ENCODE data around the gene DUSP22. TPM values are rescaled to one million over a fixed set of nuclear protein-coding genes. Genes with fewer than 3 reads are reported as not detected.

The DUSP22 gene
- total RNA-seq, 1 experiment from 2014 or later = 25.0 TPM

DNA sequence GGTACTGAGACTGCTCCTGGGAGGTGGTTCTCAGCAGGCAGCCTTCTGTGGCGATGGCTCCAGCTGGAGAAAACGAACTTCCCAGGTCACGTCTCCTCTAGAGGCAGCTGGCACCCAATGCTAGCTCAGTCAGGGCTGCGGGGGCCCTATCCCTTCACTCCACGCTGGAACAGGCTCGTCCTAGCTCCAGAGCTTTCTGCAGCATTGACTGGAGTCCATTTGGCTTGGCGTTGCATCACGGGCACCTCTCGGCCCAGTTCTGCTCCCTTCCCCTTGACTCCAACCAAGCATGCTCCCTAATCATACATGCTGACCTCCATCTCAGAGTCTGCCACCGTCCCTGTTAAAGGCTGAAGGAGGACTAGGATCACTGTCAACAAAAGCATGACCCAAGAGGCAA lies 93.3 kb downstream of the DUSP22 start:
- Histone ChIP-seq H3K18ac (ENCODE audit: insufficient read length, low read depth, low read length) (no peak overlapping the region), H2BK15ac (ENCODE audit: low read depth, low read length) (no peak overlapping the region), H2AFZ (ENCODE audit: low read length) (no peak overlapping the region), H2BK20ac (ENCODE audit: low read depth, low read length, poor library complexity, severe bottlenecking) (no peak overlapping the region), H2BK120ac (ENCODE audit: low read depth, low read length, poor library complexity, severe bottlenecking) (no peak overlapping the region), H2BK5ac (ENCODE audit: insufficient read length, low read length) (no peak overlapping the region), H3K27me3 (ENCODE audit: insufficient read depth, low read length) (peaks cover 4% of the 10 kb centered on the region; the same call in 1 of the 2 replicates), H3K9ac (ENCODE audit: extremely low read depth, insufficient read length, low read length) (no peak overlapping the region), H4K20me1 (ENCODE audit: control insufficient read depth, insufficient read depth, insufficient read length) (no peaks in the 10 kb centered on the region), H3K14ac (ENCODE audit: insufficient read depth, low read length) (no peak overlapping the region), H3K23ac (ENCODE audit: insufficient read length, low read depth, low read length) (no peak overlapping the region), H3K23me2 (ENCODE audit: insufficient read length, low read depth, low read length, poor library complexity, severe bottlenecking) (peaks cover 4% of the 10 kb centered on the region), H4K91ac (ENCODE audit: insufficient read length, low read depth, low read length) (no peak overlapping the region), H3K4me1 (ENCODE audit: insufficient read depth, low read length) (no peaks in the 10 kb centered on the region), H2BK12ac (ENCODE audit: insufficient read length, low read depth, low read length) (no peak overlapping the region), H3T11ph (ENCODE audit: low read length) (no peak overlapping the region), H3K4me2 (ENCODE audit: insufficient read depth, insufficient read length, low read length) (no peak overlapping the region), H3K9me3 (ENCODE audit: control insufficient read depth, low read depth, low read length) (peaks cover 17% of the 10 kb centered on the region), H3K79me2 (ENCODE audit: insufficient read depth, low read length) (no peaks in the 10 kb centered on the region), H3K56ac (ENCODE audit: insufficient read length, low read depth, low read length) (no peak overlapping the region), H4K8ac (replicated peaks; ENCODE audit: insufficient read length, low read depth, low read length) (no peak overlapping the region), H2AK5ac (ENCODE audit: insufficient read length, low read length) (no peak overlapping the region), H3K79me1 (ENCODE audit: insufficient read depth, low read depth, low read length, poor library complexity, severe bottlenecking) (no peaks in the 10 kb centered on the region), H3K4ac (ENCODE audit: low read depth, low read length) (no peak overlapping the region), H3K27ac (ENCODE audit: insufficient read length, low read depth, low read length) (no peak overlapping the region), H4K5ac (ENCODE audit: insufficient read length, low read depth, low read length) (no peak overlapping the region)
- Mint-ChIP-seq H3K4me1 (0 out of 4 replicates have a peak, but pooled peaks cover 0 to 2% of the 10 kb centered on the region in 2 experiments), H3K27ac (no peak overlapping the region), H3K9me3 (peaks cover 15% of the 10 kb centered on the region in 2 experiments), H3K36me3 (ENCODE audit: insufficient read depth in 1 of 3, low read depth in 3 of 3) (peaks cover 0 to 1% (median 1%) of the 10 kb centered on the region in 3 experiments; a peak in 2 of 7 replicates), H3K27me3 (ENCODE audit: low read depth) (peaks cover 81% of the 10 kb centered on the region), H3K4me3 (no peak overlapping the region)
- DNase-seq = no peak
- TF ChIP-seq, protein P1, sequence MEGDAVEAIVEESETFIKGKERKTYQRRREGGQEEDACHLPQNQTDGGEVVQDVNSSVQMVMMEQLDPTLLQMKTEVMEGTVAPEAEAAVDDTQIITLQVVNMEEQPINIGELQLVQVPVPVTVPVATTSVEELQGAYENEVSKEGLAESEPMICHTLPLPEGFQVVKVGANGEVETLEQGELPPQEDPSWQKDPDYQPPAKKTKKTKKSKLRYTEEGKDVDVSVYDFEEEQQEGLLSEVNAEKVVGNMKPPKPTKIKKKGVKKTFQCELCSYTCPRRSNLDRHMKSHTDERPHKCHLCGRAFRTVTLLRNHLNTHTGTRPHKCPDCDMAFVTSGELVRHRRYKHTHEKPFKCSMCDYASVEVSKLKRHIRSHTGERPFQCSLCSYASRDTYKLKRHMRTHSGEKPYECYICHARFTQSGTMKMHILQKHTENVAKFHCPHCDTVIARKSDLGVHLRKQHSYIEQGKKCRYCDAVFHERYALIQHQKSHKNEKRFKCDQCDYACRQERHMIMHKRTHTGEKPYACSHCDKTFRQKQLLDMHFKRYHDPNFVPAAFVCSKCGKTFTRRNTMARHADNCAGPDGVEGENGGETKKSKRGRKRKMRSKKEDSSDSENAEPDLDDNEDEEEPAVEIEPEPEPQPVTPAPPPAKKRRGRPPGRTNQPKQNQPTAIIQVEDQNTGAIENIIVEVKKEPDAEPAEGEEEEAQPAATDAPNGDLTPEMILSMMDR (conservative IDR thresholded peaks at IDR 0.05) = no peak
- WGBS (ENCODE audit: extremely low coverage, insufficient read length, low lambda C conversion rate) = no CpG with 5 or more reads among the region's 10 CpGs

Measured in H9 (cell line).